T-helper 9 cell (primary cell): ENCODE results near the gene FUT3.

Experiments
- DNase-seq: peaks from one replicate; pipeline ENCODE4 v3.0.0-alpha.2; 2020

Gene FUT3

GRCh38 chr19:5799247-5800241 lies 51.7 kb downstream of the FUT3 start:
- no peak for DNase-seq

GRCh38 chr19:5798244-5798643 lies 53.0 kb downstream of the FUT3 start:
- no peak for DNase-seq

GRCh38 chr19:5795382-5795919 lies 55.8 kb downstream of the FUT3 start:
- no peak for DNase-seq

- no peak for DNase-seq
Measured at GRCh38 chr19:5793188-5793587, 58.1 kb downstream of the FUT3 start.
